Neural cell (in vitro differentiated cells): ENCODE data around the gene HS3ST6. TPM values are rescaled to one million over a fixed set of nuclear protein-coding genes. Genes with fewer than 3 reads are reported as not detected.

Experiments used
- H2AFZ ChIP-seq: fragments of 200-600, 300-800 bp; sonication (generic), shearing (Covaris generic); 2 replicates; pipeline ENCODE4 v1.6.0; 2014; ENCODE audit warnings: low read depth, mild to moderate bottlenecking, antibody characterized with exemption, low read length, moderate library complexity
- H3F3A ChIP-seq: fragments of 200-600 bp; shearing (Covaris generic); 2 replicates; pipeline ENCODE4 v1.6.1; 2016; ENCODE audit warnings: mild to moderate bottlenecking, moderate library complexity, mixed read lengths, antibody characterized with exemption, low read length; ENCODE audit not compliant: insufficient read depth, poor library complexity, severe bottlenecking
- H3K27ac ChIP-seq: fragments of 200-600, 300-800 bp; sonication (generic), shearing (Covaris generic); 2 replicates; pipeline ENCODE4 v1.5.1; 2014; ENCODE audit warnings: mild to moderate bottlenecking, low read length, moderate library complexity
- H3K27me3 ChIP-seq: fragments of 300-800, 200-600 bp; sonication (generic), shearing (Covaris generic); 2 replicates; pipeline ENCODE4 v1.6.0; 2014; ENCODE audit warnings: mild to moderate bottlenecking, low read depth, low read length, moderate library complexity; ENCODE audit not compliant: insufficient read depth
- H3K36me3 ChIP-seq: fragments of 300-800, 200-600 bp; sonication (generic), shearing (Covaris generic); 2 replicates; pipeline ENCODE4 v1.5.1; 2014; ENCODE audit warnings: mild to moderate bottlenecking, antibody characterized with exemption, low read length, moderate library complexity; ENCODE audit not compliant: insufficient read depth
- H3K4me2 ChIP-seq: fragments of 300-800, 200-600 bp; sonication (generic), shearing (Covaris generic); 2 replicates; pipeline ENCODE4 v1.6.0; 2014; ENCODE audit warnings: mild to moderate bottlenecking, low read length
- H3K4me3 ChIP-seq: fragments of 300-800, 200-600 bp; sonication (generic), shearing (Covaris generic); 2 replicates; pipeline ENCODE4 v1.5.1; 2014; ENCODE audit warnings: mild to moderate bottlenecking, low read length, moderate library complexity
- H3K79me2 ChIP-seq: fragments of 200-600 bp; shearing (Covaris generic); replicated peaks from 2 replicates; pipeline ENCODE4 v1.6.0; 2014; ENCODE audit warnings: mild to moderate bottlenecking, low read length, moderate library complexity; ENCODE audit not compliant: insufficient read depth
- H3K9ac ChIP-seq: fragments of 300-800, 200-600 bp; sonication (generic), shearing (Covaris generic); 2 replicates; pipeline ENCODE4 v1.6.1; 2016; ENCODE audit warnings: mild to moderate bottlenecking, low read length, mixed read lengths
- H3K9me2 ChIP-seq: fragments of 200-600 bp; shearing (Covaris generic); 2 replicates; pipeline ENCODE4 v1.6.1; 2016; ENCODE audit warnings: mild to moderate bottlenecking, low read length, mixed read lengths; ENCODE audit not compliant: insufficient read depth
- H3K9me3 ChIP-seq: fragments of 200-600, 300-800 bp; sonication (generic), shearing (Covaris generic); 2 replicates; pipeline ENCODE4 v1.6.1; 2016; ENCODE audit warnings: mild to moderate bottlenecking, mixed run types, low read length, moderate library complexity, mixed read lengths
- H4K20me1 ChIP-seq: fragments of 200-600 bp; shearing (Covaris generic); 2 replicates; pipeline ENCODE4 v1.6.1; 2016; ENCODE audit warnings: mild to moderate bottlenecking, mixed run types; ENCODE audit not compliant: insufficient read depth
- CTCF ChIP-seq: fragments of 450-650 bp; IDR thresholded peaks from 2 replicates; pipeline ENCODE4 v1.5.1; 2014; ENCODE audit warnings: antibody characterized with exemption, mild to moderate bottlenecking, moderate library complexity; ENCODE audit not compliant: poor library complexity, severe bottlenecking
- EP300 ChIP-seq: fragments of 450-650 bp; conservative IDR thresholded peaks from 2 replicates; pipeline ENCODE4 v1.6.1; 2014; ENCODE audit warnings: antibody characterized with exemption, mild to moderate bottlenecking, moderate library complexity; ENCODE audit not compliant: poor library complexity, severe bottlenecking
- EZH2 ChIP-seq: fragments of 200-600, 300-800 bp; shearing (Covaris generic), sonication (generic); IDR thresholded peaks from 2 replicates; pipeline ENCODE4 v1.6.1; 2014; ENCODE audit warnings: antibody characterized with exemption, low read length, borderline replicate concordance, mild to moderate bottlenecking; ENCODE audit not compliant: insufficient read depth, poor library complexity, severe bottlenecking
- MXI1 ChIP-seq: fragments of 450-650 bp; conservative IDR thresholded peaks from 2 replicates; pipeline ENCODE4 v1.6.1; 2014; ENCODE audit warnings: antibody characterized with exemption, mild to moderate bottlenecking; ENCODE audit not compliant: poor library complexity, severe bottlenecking
- POLR2AphosphoS5 ChIP-seq: IDR thresholded peaks from 2 replicates; pipeline ENCODE4 v1.6.1; 2012
- RAD21 ChIP-seq: fragments of 450-650 bp; conservative IDR thresholded peaks from 2 replicates; pipeline ENCODE4 v1.6.1; 2014; ENCODE audit warnings: antibody characterized with exemption, mild to moderate bottlenecking, moderate library complexity
- REST ChIP-seq: IDR thresholded peaks from 2 replicates; pipeline ENCODE4 v1.6.1; 2012; ENCODE audit warnings: borderline replicate concordance
- SMC3 ChIP-seq: fragments of 450-650 bp; conservative IDR thresholded peaks from 2 replicates; pipeline ENCODE4 v1.6.1; 2014; ENCODE audit warnings: antibody characterized with exemption, mild to moderate bottlenecking, moderate library complexity; ENCODE audit not compliant: poor library complexity
- TAF1 ChIP-seq: IDR thresholded peaks from 2 replicates; pipeline ENCODE4 v1.6.1; 2012; ENCODE audit warnings: low read depth
- polyA plus RNA-seq: library from polyadenylated mRNA; depleted of rRNA; stranded (reverse); fragments of >200 nt; gene quantifications from 2 replicates; pipeline ENCODE4 v1.2.3, GENCODE V29; 2014

The HS3ST6 gene
- polyA plus RNA-seq, 1 donor from 2014 or later, result not detected

GRCh38 chr16:1938316-1938715, 20.1 kb upstream of the HS3ST6 start:
- TF ChIP-seq CTCF (no peak), EP300 (no peak), RAD21 (no peak), POLR2AphosphoS5 (no peak), SMC3 (no peak), TAF1 (no peak), EZH2 (no peak), REST (no peak), MXI1 (no peak)
- no peaks in the 10 kb centered on the region for H3K9me3 ChIP-seq
- no peak overlapping the region for H3K4me3 ChIP-seq
- no peaks in the 10 kb centered on the region for H3F3A ChIP-seq
- H3K4me2 ChIP-seq, result no peak overlapping the region
- no peaks in the 10 kb centered on the region for H3K79me2 ChIP-seq
- H2AFZ ChIP-seq, result no peak overlapping the region
- H3K27ac ChIP-seq, result no peak overlapping the region
- no peaks in the 10 kb centered on the region for H4K20me1 ChIP-seq
- no peaks in the 10 kb centered on the region for H3K9me2 ChIP-seq
- no peak overlapping the region for H3K9ac ChIP-seq
- no peaks in the 10 kb centered on the region for H3K27me3 ChIP-seq
- no peaks in the 10 kb centered on the region for H3K36me3 ChIP-seq

- H4K20me1 ChIP-seq, result no peaks in the 10 kb centered on the region
- H3K9me3 ChIP-seq, result no peaks in the 10 kb centered on the region
- TF ChIP-seq RAD21, result no peak
- no peak for TF ChIP-seq CTCF
- TF ChIP-seq POLR2AphosphoS5, result no peak
- TF ChIP-seq TAF1, result no peak
- TF ChIP-seq SMC3, result no peak
- no peak for TF ChIP-seq MXI1
- TF ChIP-seq EP300, result no peak
- TF ChIP-seq EZH2, result no peak
- no peak for TF ChIP-seq REST
These were observed 18.8 kb upstream of the HS3ST6 start for GRCh38 chr16:1936945-1937479.

More at GRCh38 chr16:1936945-1937479, 18.8 kb upstream of the HS3ST6 start:
- Histone ChIP-seq H3K27me3 (no peaks in the 10 kb centered on the region), H3K4me2 (no peak overlapping the region), H3K4me3 (no peak overlapping the region), H3K27ac (no peak overlapping the region), H3F3A (no peaks in the 10 kb centered on the region), H3K9ac (no peak overlapping the region), H3K79me2 (no peaks in the 10 kb centered on the region), H3K36me3 (no peaks in the 10 kb centered on the region), H2AFZ (no peak overlapping the region), H3K9me2 (no peaks in the 10 kb centered on the region)
